ENCODE measurements around the gene GPC5.
"Not testable (repeated sequence)": the region's sequence is repeated elsewhere in the genome, so short reads cannot be mapped to it uniquely, and the experiment has no call there.

The GPC5 gene

DNA sequence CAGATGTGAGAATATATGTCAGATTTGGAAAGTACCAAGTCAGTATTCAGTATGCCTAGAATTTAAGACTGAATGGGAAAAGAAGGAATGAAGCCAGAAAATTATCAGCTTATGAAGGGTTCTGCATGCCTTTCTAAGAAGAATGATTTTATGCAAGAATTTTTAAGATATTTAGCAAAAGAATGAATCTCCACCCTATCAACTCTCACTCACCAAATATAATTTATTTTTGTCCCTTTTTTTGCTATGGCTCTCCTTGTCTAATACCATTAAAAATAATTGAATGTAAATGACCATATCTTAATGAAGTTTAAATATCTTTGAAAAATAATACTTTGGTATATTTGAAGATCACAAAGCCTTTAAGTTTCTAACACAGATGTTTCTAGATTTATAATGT lies 1215.5 kb downstream of the GPC5 start:
- DNase-seq (ENCODE audit: low read depth, low spot score), result no peak

DNA sequence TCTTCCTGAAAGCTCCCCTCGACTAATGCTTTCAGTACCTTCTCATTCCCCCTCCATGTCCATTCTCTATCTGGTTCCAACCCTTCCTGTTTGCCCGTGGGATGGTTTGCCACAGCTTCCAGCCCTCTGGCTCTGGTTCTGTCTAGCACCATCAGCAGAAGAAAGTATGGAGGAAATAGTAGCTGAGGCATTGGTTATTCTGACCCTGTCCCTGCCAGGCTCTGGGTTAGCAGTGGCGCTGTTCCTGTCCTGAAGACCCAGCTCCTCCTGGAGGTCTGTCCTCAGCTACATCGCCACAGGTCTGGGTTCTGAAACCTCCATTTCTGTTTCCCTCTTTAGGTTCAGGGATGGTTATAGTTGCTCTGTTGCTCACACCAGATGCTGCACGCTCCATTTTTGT lies 1223.6 kb downstream of the GPC5 start:
- DNase-seq (ENCODE audit: low read depth, low spot score), result no peak

DNA sequence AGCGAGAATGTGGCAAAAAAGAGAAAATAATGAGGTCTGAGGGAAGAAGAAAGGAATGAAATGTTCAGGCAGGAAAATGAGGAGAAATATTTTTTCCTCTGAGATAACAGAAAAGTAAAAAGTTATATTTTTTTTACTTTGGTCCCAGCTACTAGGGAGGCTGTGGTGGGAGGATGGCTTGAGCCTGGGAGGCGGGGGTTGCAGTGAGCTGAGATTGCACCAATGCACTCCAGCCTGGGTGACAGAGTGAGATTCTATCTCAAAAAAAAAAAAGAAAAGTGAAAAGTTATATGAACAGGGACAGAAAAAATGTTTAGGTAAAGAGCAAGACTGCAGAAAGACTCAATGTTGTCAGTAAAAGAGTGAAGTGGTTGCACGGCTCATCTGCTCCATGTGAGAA lies 1224.5 kb downstream of the GPC5 start:
- DNase-seq (ENCODE audit: low read depth, low spot score), result no peak

- DNase-seq (ENCODE audit: low read depth, low spot score), result no peak
Observed at GRCh38 chr13:92626274-92626673, 1227.9 kb downstream of the GPC5 start.

GRCh38 chr13:92640936-92641335 lies 1242.5 kb downstream of the GPC5 start:
- DNase-seq (ENCODE audit: low read depth, low spot score), result no peak

- no peak for DNase-seq (ENCODE audit: low read depth, low spot score)
Observed at GRCh38 chr13:92649140-92649813, 1250.9 kb downstream of the GPC5 start.

GRCh38 chr13:92656103-92656502 lies 1257.7 kb downstream of the GPC5 start:
- no peak for DNase-seq (ENCODE audit: low read depth, low spot score)

DNA sequence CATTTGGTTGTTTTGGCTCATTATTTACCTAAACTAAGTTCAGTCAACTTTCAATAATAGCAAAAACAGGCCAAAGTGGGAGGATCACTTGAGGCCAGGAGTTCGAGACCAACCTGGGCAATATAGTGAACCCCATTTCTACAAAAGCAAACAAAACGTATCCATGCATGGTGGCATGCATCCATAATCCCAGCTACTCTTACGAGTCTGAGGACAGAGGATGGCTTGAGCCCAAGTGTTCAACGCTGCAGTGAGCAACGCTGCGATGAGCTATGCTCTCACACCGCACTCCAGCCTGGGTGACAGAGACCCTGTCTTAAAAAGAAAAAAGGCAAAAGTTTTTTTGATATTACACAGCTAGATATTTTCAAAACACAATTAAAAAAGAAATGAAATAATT lies 1258.2 kb downstream of the GPC5 start:
- DNase-seq (ENCODE audit: low read depth, low spot score), result no peak

- DNase-seq (ENCODE audit: low read depth, low spot score), result no peak
Observed at GRCh38 chr13:92657565-92657964, 1259.1 kb downstream of the GPC5 start.

GRCh38 chr13:92658293-92658692 lies 1259.9 kb downstream of the GPC5 start:
- no peak for DNase-seq (ENCODE audit: low read depth, low spot score)

GRCh38 chr13:92661406-92661805 lies 1263.0 kb downstream of the GPC5 start:
- no peak for DNase-seq (ENCODE audit: low read depth, low spot score)

GRCh38 chr13:92668157-92668556 lies 1269.7 kb downstream of the GPC5 start:
- DNase-seq (ENCODE audit: low read depth, low spot score), result no peak

DNA sequence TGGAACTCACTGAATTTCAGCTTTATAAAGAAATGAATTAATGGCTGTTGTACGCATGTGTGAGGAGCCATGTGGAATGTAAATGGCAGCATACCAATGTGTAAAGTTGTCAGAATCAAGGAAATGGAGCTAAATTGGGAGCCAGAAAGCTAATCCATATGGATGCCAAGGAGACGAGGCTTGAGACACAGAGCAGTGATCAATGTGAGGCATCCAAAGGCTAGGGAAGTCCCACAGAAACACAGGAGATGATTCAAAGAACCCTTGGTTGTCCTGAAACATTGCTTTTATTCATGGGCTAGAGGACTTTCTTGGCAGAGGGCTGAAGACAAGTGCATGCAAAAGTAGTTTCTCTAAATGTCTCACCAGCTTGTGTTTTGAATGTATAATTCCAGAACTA lies 1271.7 kb downstream of the GPC5 start:
- no peak for DNase-seq (ENCODE audit: low read depth, low spot score)

GRCh38 chr13:92671821-92672220 lies 1273.4 kb downstream of the GPC5 start:
- no peak for DNase-seq (ENCODE audit: low read depth, low spot score)

- DNase-seq (ENCODE audit: low read depth, low spot score), result no peak
Observed at GRCh38 chr13:92676246-92676645, 1277.8 kb downstream of the GPC5 start.

GRCh38 chr13:92677571-92677970 lies 1279.2 kb downstream of the GPC5 start:
- no peak for DNase-seq (ENCODE audit: low read depth, low spot score)

- DNase-seq (ENCODE audit: low read depth, low spot score), result no peak
Observed at GRCh38 chr13:92679602-92680001, 1281.2 kb downstream of the GPC5 start.

DNA sequence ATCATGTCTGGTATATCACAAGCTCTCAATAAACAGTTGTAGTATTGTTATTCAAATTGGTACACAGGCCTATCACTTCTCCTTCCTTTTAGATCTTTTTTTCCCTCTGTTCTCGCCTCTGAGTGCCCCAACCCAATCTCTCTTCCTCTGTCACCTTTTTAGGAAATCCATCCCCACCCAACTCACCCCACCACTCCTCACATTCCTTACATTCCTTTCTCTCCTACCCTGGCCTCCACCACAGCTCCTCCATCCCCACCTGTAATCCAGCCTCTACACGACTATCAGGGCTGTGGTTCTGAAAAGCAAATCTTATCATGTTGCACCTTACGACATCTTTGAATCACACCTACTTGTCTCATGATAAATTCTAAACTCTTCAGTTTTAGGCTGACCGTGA lies 1282.8 kb downstream of the GPC5 start:
- DNase-seq (ENCODE audit: low read depth, low spot score), result no peak

- DNase-seq (ENCODE audit: low read depth, low spot score), result no peak
Observed at GRCh38 chr13:92682832-92683517, 1284.6 kb downstream of the GPC5 start.

DNA sequence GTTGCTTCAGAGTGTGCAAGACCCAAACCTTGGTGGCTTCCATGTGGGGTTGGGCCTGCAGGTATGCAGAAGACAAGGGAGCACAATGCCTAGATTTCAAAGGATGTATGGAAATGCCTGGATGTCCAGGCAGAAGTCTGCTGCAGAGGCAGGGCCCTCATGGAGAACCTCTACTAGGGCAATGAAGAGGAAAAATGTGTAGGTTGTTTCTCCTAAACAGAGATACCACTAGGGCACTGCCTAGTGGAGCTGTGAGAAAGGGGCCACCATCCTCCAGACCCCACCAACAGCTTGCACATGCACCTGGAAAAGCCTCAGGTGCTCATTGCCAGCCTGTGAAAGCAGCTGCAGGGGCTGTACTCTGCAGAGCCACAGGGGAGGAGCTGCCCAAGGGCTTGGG lies 1295.6 kb downstream of the GPC5 start:
- no peak for DNase-seq (ENCODE audit: low read depth, low spot score)

- not testable (repeated sequence) for DNase-seq (ENCODE audit: low read depth, low spot score)
Observed at GRCh38 chr13:92695827-92696226, 1297.4 kb downstream of the GPC5 start.

DNA sequence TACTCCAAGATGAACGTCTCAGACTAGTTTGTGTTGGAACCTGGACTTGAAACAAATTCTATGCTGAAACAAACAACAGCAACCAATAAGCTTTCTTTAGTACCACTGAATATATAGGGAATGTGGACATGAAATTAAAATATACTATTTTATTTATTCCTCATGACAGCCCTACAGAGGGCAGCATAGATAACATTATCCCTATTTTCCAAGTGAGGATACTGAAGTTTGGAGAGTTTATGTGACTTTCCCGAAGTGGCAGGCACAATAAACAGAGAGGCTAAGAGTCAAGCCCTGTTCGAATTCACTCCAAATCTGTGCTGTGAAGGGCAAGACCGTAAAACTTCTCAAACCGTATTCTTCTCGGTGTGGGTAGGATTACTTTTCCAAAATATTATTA lies 1318.3 kb downstream of the GPC5 start:
- no peak for DNase-seq (ENCODE audit: low read depth, low spot score)

DNA sequence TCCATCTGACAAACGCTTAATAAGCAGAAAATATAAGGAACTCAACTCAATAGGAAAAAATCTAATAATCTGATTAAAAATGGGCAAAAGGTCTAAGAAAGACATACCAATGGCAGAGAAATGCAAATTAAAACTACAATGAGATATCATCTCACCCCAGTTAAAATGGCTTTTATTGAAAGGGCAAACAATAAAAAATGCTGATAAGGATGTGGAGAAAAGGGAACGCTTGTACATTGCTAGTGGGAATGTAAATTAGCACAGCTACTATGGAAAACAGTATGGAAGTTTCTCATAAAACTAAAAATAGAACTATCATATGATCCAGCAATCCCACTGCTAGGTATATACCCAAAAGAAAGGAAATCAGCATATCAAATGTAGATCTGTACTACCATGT lies 1319.4 kb downstream of the GPC5 start:
- DNase-seq (ENCODE audit: low read depth, low spot score), result no peak

GRCh38 chr13:92719868-92720267 lies 1321.4 kb downstream of the GPC5 start:
- DNase-seq (ENCODE audit: low read depth, low spot score), result no peak

Measured in activated CD4-positive, CD25-positive, alpha-beta regulatory T cell treated with anti-CD3 and anti-CD28 coated beads, Interleukin-2, amount 50 U/mL, for 16 hours (primary cell).